ENCODE results near the gene CCIN. TPM values are rescaled to one million over a fixed set of nuclear protein-coding genes. Genes with fewer than 3 reads are reported as not detected.

The CCIN gene
- total and polyA plus RNA-seq, 2 donors from 2014 or later: 0.13 TPM; not detected in 1

DNA sequence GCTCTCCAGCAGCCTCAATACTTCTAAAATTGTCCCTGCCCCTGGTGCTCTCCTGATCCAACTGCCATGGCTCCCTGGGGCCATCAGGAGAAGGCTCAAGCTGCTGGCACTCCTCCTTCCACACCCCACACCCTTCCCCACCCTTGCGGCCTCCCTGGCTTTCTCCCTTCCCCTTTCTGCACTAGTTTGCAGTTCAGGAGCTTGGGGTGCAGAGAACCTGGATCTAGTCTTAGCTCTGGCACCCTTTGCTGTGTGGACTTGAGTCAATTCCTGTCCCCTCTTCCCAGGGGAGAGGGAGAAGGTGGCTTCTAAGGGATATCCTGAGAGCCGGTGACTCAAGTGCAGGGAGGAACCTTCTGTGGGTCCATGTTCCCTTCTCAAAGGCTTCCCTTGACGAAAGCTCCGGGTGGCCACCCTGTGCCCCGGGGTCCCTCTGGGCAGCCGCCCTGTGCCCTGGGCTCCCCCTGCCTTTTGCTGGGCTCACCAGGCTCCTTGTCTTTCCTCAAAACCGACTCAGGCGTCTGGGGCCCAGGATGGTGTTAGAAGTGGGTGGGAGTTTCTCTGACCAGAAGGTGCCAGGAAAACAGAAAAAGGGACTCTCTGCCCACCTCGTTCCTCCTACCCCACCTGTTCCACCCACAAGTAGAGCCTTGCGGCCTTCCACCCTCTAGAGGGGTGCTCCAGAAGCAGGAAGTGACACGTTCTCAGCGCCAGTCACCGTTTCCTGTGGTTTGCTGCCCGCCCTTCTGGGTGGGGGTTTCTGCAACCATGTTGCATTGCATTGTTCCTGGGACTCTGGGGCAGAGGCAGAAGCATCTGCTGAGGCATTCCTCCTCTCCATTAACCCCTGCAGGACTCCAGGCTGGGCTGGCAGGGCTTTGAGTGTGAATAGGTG, 17.6 kb upstream of the CCIN start:
- intact Hi-C loops (cut with DNase I): no loop called here
- H3K4me1 ChIP-seq (ENCODE audit: control insufficient read depth in 2 of 3, insufficient read depth in 2 of 3, low read depth in 1 of 3, low read length in 3 of 3): peaks cover 0 to 10% (median 8%) of the 10 kb centered on the region in 3 donors
- H3K36me3 ChIP-seq (ENCODE audit: control insufficient read depth in 2 of 3, insufficient read depth in 3 of 3, low read length in 3 of 3): no peaks in the 10 kb centered on the region
- DNase-seq (peak in 1 of 5 donors; percentile 83), FAIRE-seq (no peak)
- TF ChIP-seq, protein P1, sequence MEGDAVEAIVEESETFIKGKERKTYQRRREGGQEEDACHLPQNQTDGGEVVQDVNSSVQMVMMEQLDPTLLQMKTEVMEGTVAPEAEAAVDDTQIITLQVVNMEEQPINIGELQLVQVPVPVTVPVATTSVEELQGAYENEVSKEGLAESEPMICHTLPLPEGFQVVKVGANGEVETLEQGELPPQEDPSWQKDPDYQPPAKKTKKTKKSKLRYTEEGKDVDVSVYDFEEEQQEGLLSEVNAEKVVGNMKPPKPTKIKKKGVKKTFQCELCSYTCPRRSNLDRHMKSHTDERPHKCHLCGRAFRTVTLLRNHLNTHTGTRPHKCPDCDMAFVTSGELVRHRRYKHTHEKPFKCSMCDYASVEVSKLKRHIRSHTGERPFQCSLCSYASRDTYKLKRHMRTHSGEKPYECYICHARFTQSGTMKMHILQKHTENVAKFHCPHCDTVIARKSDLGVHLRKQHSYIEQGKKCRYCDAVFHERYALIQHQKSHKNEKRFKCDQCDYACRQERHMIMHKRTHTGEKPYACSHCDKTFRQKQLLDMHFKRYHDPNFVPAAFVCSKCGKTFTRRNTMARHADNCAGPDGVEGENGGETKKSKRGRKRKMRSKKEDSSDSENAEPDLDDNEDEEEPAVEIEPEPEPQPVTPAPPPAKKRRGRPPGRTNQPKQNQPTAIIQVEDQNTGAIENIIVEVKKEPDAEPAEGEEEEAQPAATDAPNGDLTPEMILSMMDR (IDR thresholded peaks at IDR 0.05; ENCODE audit: borderline replicate concordance, extremely low read depth, insufficient read depth): no peak
- H3K4me3 ChIP-seq (ENCODE audit: low read length in 3 of 3): no peak overlapping the region
- H3K27me3 ChIP-seq (ENCODE audit: control insufficient read depth, insufficient read depth, low read length): no peaks in the 10 kb centered on the region
- H3K9me3 ChIP-seq (ENCODE audit: control insufficient read depth in 2 of 3, insufficient read depth in 1 of 3, low read length in 3 of 3): no peaks in the 10 kb centered on the region
- no peak overlapping the region for H3K9ac ChIP-seq (ENCODE audit: low read length in 3 of 3)
- no peak overlapping the region for H3K27ac ChIP-seq (ENCODE audit: low read depth in 2 of 2, low read length in 2 of 2)

DNA sequence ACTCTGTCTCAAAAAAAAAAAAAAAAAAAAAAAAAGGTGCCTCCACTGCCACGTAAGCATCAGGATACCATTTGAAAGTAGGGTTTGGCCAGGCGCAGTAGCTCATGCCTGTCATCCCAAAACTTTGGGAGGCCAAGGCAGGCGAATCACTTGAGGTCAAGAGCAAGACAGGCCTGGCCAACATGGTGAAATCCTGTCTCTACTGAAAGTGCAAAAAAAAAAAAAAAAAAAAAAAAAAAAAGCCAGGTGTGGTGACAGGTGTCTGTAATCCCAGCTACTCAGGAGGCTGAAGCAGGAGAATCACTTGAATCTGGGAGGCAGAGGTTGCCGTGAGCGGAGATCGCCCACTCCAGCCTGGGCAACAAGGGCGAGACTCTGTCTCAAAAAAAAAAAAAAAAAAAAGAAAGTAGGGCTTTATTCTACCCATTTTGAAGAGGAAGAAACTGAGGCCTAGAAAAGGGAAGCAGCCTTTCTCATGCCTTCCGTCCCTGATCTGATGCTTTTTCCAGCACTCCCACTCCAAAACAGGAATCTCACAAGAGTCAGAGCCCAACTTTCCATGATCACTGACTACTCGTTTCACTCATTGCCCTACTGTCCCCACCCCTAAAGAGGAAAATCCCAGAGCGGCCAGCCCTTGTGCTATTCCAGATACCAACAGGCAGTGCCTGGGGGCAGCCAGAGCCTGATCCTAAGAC, 16.3 kb upstream of the CCIN start:
- DNase-seq (peak in 1 of 5 donors; percentile 46), FAIRE-seq (no peak)
- H3K4me1 ChIP-seq (ENCODE audit: control insufficient read depth in 2 of 3, insufficient read depth in 2 of 3, low read depth in 1 of 3, low read length in 3 of 3): peaks cover 0 to 10% (median 8%) of the 10 kb centered on the region in 3 donors
- intact Hi-C loops (cut with DNase I): no loop called here
- TF ChIP-seq, protein P1 (IDR thresholded peaks at IDR 0.05; ENCODE audit: borderline replicate concordance, extremely low read depth, insufficient read depth): no peak
- no peak overlapping the region for H3K4me3 ChIP-seq (ENCODE audit: low read length in 3 of 3)
- no peak overlapping the region for H3K9ac ChIP-seq (ENCODE audit: low read length in 3 of 3)
- no peaks in the 10 kb centered on the region for H3K27me3 ChIP-seq (ENCODE audit: control insufficient read depth, insufficient read depth, low read length)
- H3K36me3 ChIP-seq (ENCODE audit: control insufficient read depth in 2 of 3, insufficient read depth in 3 of 3, low read length in 3 of 3): no peaks in the 10 kb centered on the region
- H3K9me3 ChIP-seq (ENCODE audit: control insufficient read depth in 2 of 3, insufficient read depth in 1 of 3, low read length in 3 of 3): no peaks in the 10 kb centered on the region
- H3K27ac ChIP-seq (ENCODE audit: low read depth in 2 of 2, low read length in 2 of 2): no peak overlapping the region

DNA sequence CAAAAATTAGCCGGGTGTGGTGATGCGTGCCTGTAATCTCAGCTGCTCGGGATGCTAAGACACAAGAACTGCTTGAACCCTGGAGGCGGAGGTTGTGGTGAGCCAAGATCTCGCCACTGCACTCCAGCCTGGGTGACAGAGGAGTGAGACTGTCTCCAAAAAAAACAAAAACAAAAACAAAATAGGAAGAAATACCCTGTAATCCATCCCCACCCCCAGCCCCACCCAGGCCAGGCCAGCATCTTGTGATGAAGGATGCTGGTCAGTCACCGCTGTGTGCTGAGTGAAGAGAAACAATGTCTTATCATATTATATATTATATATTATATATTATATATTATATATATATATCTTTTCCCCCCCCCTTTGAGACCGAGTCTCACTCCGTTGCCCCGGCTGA, 15.4 kb upstream of the CCIN start:
- no peak overlapping the region for H3K9ac ChIP-seq (ENCODE audit: low read length in 3 of 3)
- intact Hi-C loops (cut with DNase I): no loop called here
- TF ChIP-seq, protein P1 (IDR thresholded peaks at IDR 0.05; ENCODE audit: borderline replicate concordance, extremely low read depth, insufficient read depth): no peak
- H3K4me1 ChIP-seq (ENCODE audit: control insufficient read depth in 2 of 3, insufficient read depth in 2 of 3, low read depth in 1 of 3, low read length in 3 of 3): peaks cover 0 to 8% (median 6%) of the 10 kb centered on the region in 3 donors
- H3K27ac ChIP-seq (ENCODE audit: low read depth in 2 of 2, low read length in 2 of 2): peak overlapping the region in 1 of 2 donors; percentile 84
- H3K4me3 ChIP-seq (ENCODE audit: low read length in 3 of 3): no peak overlapping the region
- no peaks in the 10 kb centered on the region for H3K9me3 ChIP-seq (ENCODE audit: control insufficient read depth in 2 of 3, insufficient read depth in 1 of 3, low read length in 3 of 3)
- FAIRE-seq (no peak), DNase-seq (peak in 1 of 5 donors; percentile 22)
- H3K27me3 ChIP-seq (ENCODE audit: control insufficient read depth, insufficient read depth, low read length): no peaks in the 10 kb centered on the region
- H3K36me3 ChIP-seq (ENCODE audit: control insufficient read depth in 2 of 3, insufficient read depth in 3 of 3, low read length in 3 of 3): no peaks in the 10 kb centered on the region
